ENCODE results near the gene PCDHA6. TPM values are rescaled to one million over a fixed set of nuclear protein-coding genes. Genes with fewer than 3 reads are reported as not detected.
"Not testable (repeated sequence)": the region's sequence is repeated elsewhere in the genome, so short reads cannot be mapped to it uniquely, and the experiment has no call there.

Gene PCDHA6
- total RNA-seq, 3 donors from 2014 or later = not detected

GRCh38 chr5:140835622-140836510 lies 8.1 kb downstream of the PCDHA6 start:
- H3K9me3 Mint-ChIP-seq = peaks cover 16% of the 10 kb centered on the region

GRCh38 chr5:140840978-140841962 lies 13.5 kb downstream of the PCDHA6 start, which contains the start of gene PCDHA8:
PCDHA8 (plus strand) TSS chr5:140841187; CDS start chr5:140841322, 135 bp downstream.
- peaks cover 4% of the 10 kb centered on the region for H3K9me3 Mint-ChIP-seq
- peaks cover 15% of the 10 kb centered on the region for H3K27me3 Mint-ChIP-seq (ENCODE audit: low read depth)
- ATAC-seq (no peak), DNase-seq (no peak)
- H3K4me3 Mint-ChIP-seq = no peak within 1 kb of the TSS
- no peaks in the 10 kb centered on the region for H3K36me3 Mint-ChIP-seq (ENCODE audit: insufficient read depth)
- H3K4me1 Mint-ChIP-seq (ENCODE audit: low read depth) = no peaks in the 10 kb centered on the region

More at GRCh38 chr5:140835622-140836510, 8.1 kb downstream of the PCDHA6 start:
- Mint-ChIP-seq H3K36me3 (ENCODE audit: insufficient read depth) (no peaks in the 10 kb centered on the region), H3K4me3 (no peak overlapping the region), H3K27me3 (ENCODE audit: low read depth) (peaks cover 39% of the 10 kb centered on the region), H3K4me1 (ENCODE audit: low read depth) (no peaks in the 10 kb centered on the region)
- no peak for ATAC-seq
- DNase-seq = no peak

- no peak overlapping the region for H3K4me3 Mint-ChIP-seq
- ATAC-seq (no peak), DNase-seq (no peak)
- H3K27me3 Mint-ChIP-seq (ENCODE audit: low read depth) = peaks cover 15% of the 10 kb centered on the region
- peaks cover 3% of the 10 kb centered on the region for H3K36me3 Mint-ChIP-seq (ENCODE audit: insufficient read depth)
- peaks cover 4% of the 10 kb centered on the region for H3K9me3 Mint-ChIP-seq
- H3K4me1 Mint-ChIP-seq (ENCODE audit: low read depth) = no peaks in the 10 kb centered on the region
Observed at GRCh38 chr5:140842798-140843733, 15.3 kb downstream of the PCDHA6 start.

- not testable (repeated sequence) for H3K4me3 Mint-ChIP-seq; H3K27me3 Mint-ChIP-seq (ENCODE audit: low read depth); H3K36me3 Mint-ChIP-seq (ENCODE audit: insufficient read depth); H3K9me3 Mint-ChIP-seq; H3K4me1 Mint-ChIP-seq (ENCODE audit: low read depth); DNase-seq; ATAC-seq
Observed at GRCh38 chr5:140848139-140849102, 20.7 kb downstream of the PCDHA6 start, which contains the start of gene PCDHA9. PCDHA9 (plus strand) TSS chr5:140848382; CDS start chr5:140848496, 114 bp downstream.

GRCh38 chr5:140849831-140850634 lies 22.3 kb downstream of the PCDHA6 start:
- H3K27me3 Mint-ChIP-seq (ENCODE audit: low read depth); H3K4me1 Mint-ChIP-seq (ENCODE audit: low read depth); DNase-seq; H3K4me3 Mint-ChIP-seq; H3K9me3 Mint-ChIP-seq; H3K36me3 Mint-ChIP-seq (ENCODE audit: insufficient read depth); ATAC-seq: not testable (repeated sequence)

- Mint-ChIP-seq H3K9me3 (peaks cover 7% of the 10 kb centered on the region), H3K36me3 (ENCODE audit: insufficient read depth) (no peaks in the 10 kb centered on the region), H3K4me3 (no peak within 1 kb of the TSS), H3K27me3 (ENCODE audit: low read depth) (peaks cover 2% of the 10 kb centered on the region), H3K4me1 (ENCODE audit: low read depth) (no peaks in the 10 kb centered on the region)
- DNase-seq = no peak
- no peak for ATAC-seq
Observed at GRCh38 chr5:140855772-140856674, 28.3 kb downstream of the PCDHA6 start, which contains the start of gene PCDHA10. PCDHA10 (plus strand) TSS chr5:140855897; CDS start chr5:140856049, 152 bp downstream.

GRCh38 chr5:140857177-140857986 lies 29.6 kb downstream of the PCDHA6 start:
- no peak for DNase-seq
- Mint-ChIP-seq H3K4me1 (ENCODE audit: low read depth) (no peaks in the 10 kb centered on the region), H3K27me3 (ENCODE audit: low read depth) (peaks cover 2% of the 10 kb centered on the region), H3K9me3 (peaks cover 7% of the 10 kb centered on the region), H3K36me3 (ENCODE audit: insufficient read depth) (no peaks in the 10 kb centered on the region), H3K4me3 (no peak overlapping the region)
- no peak for ATAC-seq

GRCh38 chr5:140857987-140858240 lies 30.2 kb downstream of the PCDHA6 start:
- ATAC-seq = no peak
- Mint-ChIP-seq H3K9me3 (peaks cover 7% of the 10 kb centered on the region), H3K4me3 (no peak overlapping the region), H3K4me1 (ENCODE audit: low read depth) (no peaks in the 10 kb centered on the region), H3K36me3 (ENCODE audit: insufficient read depth) (no peaks in the 10 kb centered on the region), H3K27me3 (ENCODE audit: low read depth) (peaks cover 2% of the 10 kb centered on the region)
- no peak for DNase-seq

- Mint-ChIP-seq H3K4me3 (no peak overlapping the region), H3K9me3 (peaks cover 3% of the 10 kb centered on the region), H3K27me3 (ENCODE audit: low read depth) (peaks cover 5% of the 10 kb centered on the region), H3K4me1 (ENCODE audit: low read depth) (no peaks in the 10 kb centered on the region), H3K36me3 (ENCODE audit: insufficient read depth) (no peaks in the 10 kb centered on the region)
- ATAC-seq (no peak), DNase-seq (no peak)
Observed at GRCh38 chr5:140862441-140863295, 34.9 kb downstream of the PCDHA6 start.

Measured in activated T-cell treated with anti-CD3 and anti-CD28 coated beads, Interleukin-2, amount 50 U/mL, for 4 hours (primary cell).